ENCODE data around the gene SORD. TPM values are rescaled to one million over a fixed set of nuclear protein-coding genes. Genes with fewer than 3 reads are reported as not detected.
"Not testable (repeated sequence)": the region's sequence is repeated elsewhere in the genome, so short reads cannot be mapped to it uniquely, and the experiment has no call there.

The SORD gene
- total RNA-seq, 2 donors from 2014 or later: 6.7 to 9.3 TPM

GRCh38 chr15:45048794-45049631, 26.0 kb downstream of the SORD start:
- intact Hi-C loops (cut with DNase I): no loop called here
- no peak for DNase-seq (ENCODE audit: low spot score)

GRCh38 chr15:45050587-45050986, 27.6 kb downstream of the SORD start:
- no peak for DNase-seq (ENCODE audit: low spot score)
- intact Hi-C loops (cut with DNase I): no loop called here

GRCh38 chr15:45052676-45053075, 29.7 kb downstream of the SORD start:
- intact Hi-C loops (cut with DNase I); DNase-seq (ENCODE audit: low spot score): not testable (repeated sequence)

GRCh38 chr15:45058690-45059675, 36.0 kb downstream of the SORD start:
- DNase-seq (ENCODE audit: low spot score); intact Hi-C loops (cut with DNase I): not testable (repeated sequence)

GRCh38 chr15:45062301-45062700, 39.3 kb downstream of the SORD start:
- intact Hi-C loops (cut with DNase I); DNase-seq (ENCODE audit: low spot score): not testable (repeated sequence)

GRCh38 chr15:45064386-45064785, 41.4 kb downstream of the SORD start:
- DNase-seq (ENCODE audit: low spot score): no peak
- intact Hi-C loops (cut with DNase I): no loop called here

- DNase-seq (ENCODE audit: low spot score); intact Hi-C loops (cut with DNase I): not testable (repeated sequence)
These were observed 47.0 kb downstream of the SORD start for GRCh38 chr15:45069942-45070360.

- intact Hi-C loops (cut with DNase I); DNase-seq (ENCODE audit: low spot score): not testable (repeated sequence)
These were observed 50.6 kb downstream of the SORD start for GRCh38 chr15:45073602-45074001.

GRCh38 chr15:45075440-45076320, 52.7 kb downstream of the SORD start:
- intact Hi-C loops (cut with DNase I); DNase-seq (ENCODE audit: low spot score): not testable (repeated sequence)

- intact Hi-C loops (cut with DNase I); DNase-seq (ENCODE audit: low spot score): not testable (repeated sequence)
These were observed 54.4 kb downstream of the SORD start for GRCh38 chr15:45077391-45077790.

GRCh38 chr15:45079201-45079600, 56.2 kb downstream of the SORD start:
- intact Hi-C loops (cut with DNase I): not testable (repeated sequence)

GRCh38 chr15:45079628-45080246, 56.7 kb downstream of the SORD start:
- DNase-seq (ENCODE audit: low spot score); intact Hi-C loops (cut with DNase I): not testable (repeated sequence)

More at GRCh38 chr15:45079201-45079600, 56.2 kb downstream of the SORD start:
- DNase-seq (ENCODE audit: low spot score): not testable (repeated sequence)

- intact Hi-C loops (cut with DNase I); DNase-seq (ENCODE audit: low spot score): not testable (repeated sequence)
These were observed 57.6 kb downstream of the SORD start for GRCh38 chr15:45080593-45080992.

- DNase-seq (ENCODE audit: low spot score); intact Hi-C loops (cut with DNase I): not testable (repeated sequence)
These were observed 59.4 kb downstream of the SORD start for GRCh38 chr15:45082412-45082811.

GRCh38 chr15:45083223-45083622, 60.2 kb downstream of the SORD start:
- intact Hi-C loops (cut with DNase I): no loop called here
- no peak for DNase-seq (ENCODE audit: low spot score)

GRCh38 chr15:45084163-45084562, 61.2 kb downstream of the SORD start:
- DNase-seq (ENCODE audit: low spot score): no peak
- intact Hi-C loops (cut with DNase I): no loop called here

- intact Hi-C loops (cut with DNase I): no loop called here
- DNase-seq (ENCODE audit: low spot score): no peak
These were observed 64.5 kb downstream of the SORD start for GRCh38 chr15:45087513-45087912.

Measured in posterior vena cava (tissue), 2 donors.